Left hindlimb (tissue), 1 donor: ENCODE measurements around the gene PP2D1.
"Not testable (repeated sequence)": the region's sequence is repeated elsewhere in the genome, so short reads cannot be mapped to it uniquely, and the experiment has no call there.

Experiments
- DNase-seq: peaks from one replicate; pipeline ENCODE4 v3.0.0-alpha.2; 2018

The PP2D1 gene, protein sequence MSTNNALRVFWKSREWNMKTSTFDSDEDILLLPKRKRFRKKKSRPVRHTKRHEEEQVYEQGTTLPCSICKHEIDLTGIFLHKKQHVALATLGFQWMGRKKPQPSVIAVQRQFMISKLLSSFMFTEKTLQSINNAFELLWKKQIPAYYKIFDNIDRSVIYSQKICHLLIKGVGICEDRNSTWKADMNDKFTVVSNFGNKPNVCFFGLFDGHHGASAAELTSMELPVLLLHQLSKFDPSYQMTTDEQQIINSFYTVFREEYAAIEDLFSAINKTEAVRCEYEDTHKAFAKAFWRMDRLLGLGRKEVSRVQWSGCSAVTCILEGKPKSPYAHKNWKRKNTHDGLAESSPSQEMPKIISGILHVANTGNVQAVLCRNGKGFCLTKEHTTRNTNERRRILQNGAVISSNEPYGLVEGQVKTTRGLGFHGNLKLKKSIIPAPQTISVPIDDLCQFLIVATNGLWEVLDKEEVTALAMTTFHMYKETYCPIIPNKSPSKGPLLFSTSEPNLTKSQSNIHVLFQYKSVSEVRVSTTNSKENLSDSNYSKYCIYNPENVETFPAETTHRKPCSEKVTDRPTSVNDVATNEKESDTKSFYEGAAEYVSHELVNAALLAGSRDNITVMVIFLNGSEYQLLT

GRCh38 chr3:20012164-20012563 lies at the start of gene PP2D1:
Gene PP2D1, minus strand, starts transcription at chr3:20012264. Its CDS starts 192 bp downstream, at chr3:20012072.
- DNase-seq: no peak

DNA sequence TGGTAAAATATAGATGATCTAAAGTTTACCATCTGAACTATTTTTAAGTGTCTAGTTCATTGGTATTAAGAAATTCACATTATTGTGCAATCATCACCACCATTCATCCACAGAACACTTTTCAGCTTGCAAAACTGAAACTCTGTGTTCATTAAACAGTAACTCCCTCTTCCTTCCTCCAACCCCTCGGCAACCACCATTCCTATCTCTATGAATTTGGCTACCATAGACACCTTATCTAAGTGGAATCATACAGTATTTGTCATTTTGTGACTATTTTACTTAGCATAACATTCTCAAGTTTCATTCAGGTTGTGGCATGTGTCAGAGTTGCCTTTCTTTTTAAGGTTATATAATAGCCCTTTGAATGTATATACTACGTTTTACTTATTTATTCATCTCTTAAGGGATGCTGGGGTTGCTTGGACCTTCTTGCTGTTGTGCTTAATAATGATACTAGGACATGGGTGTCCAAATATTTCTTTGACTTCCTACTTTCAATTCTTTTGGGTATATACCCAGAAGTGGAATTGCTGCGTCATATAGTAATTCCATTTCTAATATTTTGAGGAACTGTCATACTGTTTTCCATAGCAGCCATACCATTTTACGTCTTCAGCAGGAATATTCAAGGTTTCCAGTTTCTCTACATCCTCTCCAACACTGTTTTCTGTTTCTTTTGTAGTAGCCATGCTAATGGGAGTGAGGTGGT lies 49.1 kb upstream of the PP2D1 start:
- DNase-seq: no peak

DNA sequence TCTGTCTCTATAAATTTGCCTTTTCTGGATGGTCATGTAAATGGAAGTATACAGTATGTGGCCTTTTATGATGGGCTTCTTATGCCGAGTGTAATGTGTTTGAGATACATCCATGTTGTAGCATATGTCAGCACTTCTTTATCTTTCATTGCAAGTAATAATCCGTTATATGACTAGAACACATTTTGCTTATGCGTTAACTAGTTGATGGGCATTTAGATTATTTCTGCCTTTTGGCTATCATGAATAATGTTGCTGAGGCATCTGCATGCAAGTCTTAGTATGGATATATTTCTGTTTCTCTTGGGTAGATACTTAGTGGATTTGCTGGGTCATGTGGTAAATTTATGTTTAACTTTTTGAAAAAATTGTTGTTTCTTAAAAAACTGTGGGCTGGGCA lies 47.9 kb upstream of the PP2D1 start:
- no peak for DNase-seq

DNA sequence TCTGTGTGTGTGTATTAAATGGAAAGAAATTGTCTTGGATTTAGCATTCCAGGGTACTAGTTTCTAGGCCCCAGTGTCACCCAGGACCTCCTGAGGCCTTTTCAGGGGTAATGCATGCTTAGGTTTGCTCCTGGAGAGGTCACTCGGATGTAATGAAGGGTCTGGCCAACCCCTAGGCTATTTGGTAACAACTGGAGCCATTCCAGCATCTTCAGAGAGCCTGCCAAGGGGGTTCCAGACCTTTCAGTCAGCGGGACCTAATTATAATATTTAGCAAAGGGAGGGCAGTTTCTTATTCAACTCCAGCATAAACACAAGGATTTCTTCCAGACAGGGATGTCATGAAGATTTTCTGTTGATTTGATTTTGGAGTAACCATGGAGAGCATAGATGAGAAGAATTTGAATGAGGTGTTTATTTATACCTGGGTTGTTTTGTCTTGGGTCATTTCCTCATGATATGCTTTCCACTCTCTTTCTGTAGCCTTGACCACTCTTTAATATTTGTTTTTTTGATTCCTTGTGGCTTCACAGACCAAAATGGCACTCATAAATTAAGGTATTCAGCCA lies 45.6 kb upstream of the PP2D1 start:
- no peak for DNase-seq

GRCh38 chr3:20056725-20057611 lies 44.9 kb upstream of the PP2D1 start:
- no peak for DNase-seq

DNA sequence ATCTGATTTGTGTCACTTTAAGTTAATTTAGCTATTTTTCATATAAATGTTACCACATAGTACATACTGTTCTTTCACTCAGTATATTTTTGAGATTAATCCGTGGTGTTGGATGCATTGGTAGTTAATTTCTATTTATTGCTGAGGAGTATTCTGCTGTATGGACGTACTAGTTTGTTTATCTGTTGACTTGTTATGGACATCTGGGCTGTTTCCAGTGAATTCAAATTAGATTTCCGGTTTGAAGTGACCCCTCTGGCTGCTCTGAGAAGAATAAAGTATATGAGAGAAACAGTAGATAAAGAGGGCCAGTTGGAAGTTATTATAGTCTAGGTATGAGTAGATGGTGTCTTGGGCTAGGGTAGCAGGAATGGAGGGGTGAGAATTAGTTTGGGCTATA lies 43.8 kb upstream of the PP2D1 start:
- DNase-seq: no peak

DNA sequence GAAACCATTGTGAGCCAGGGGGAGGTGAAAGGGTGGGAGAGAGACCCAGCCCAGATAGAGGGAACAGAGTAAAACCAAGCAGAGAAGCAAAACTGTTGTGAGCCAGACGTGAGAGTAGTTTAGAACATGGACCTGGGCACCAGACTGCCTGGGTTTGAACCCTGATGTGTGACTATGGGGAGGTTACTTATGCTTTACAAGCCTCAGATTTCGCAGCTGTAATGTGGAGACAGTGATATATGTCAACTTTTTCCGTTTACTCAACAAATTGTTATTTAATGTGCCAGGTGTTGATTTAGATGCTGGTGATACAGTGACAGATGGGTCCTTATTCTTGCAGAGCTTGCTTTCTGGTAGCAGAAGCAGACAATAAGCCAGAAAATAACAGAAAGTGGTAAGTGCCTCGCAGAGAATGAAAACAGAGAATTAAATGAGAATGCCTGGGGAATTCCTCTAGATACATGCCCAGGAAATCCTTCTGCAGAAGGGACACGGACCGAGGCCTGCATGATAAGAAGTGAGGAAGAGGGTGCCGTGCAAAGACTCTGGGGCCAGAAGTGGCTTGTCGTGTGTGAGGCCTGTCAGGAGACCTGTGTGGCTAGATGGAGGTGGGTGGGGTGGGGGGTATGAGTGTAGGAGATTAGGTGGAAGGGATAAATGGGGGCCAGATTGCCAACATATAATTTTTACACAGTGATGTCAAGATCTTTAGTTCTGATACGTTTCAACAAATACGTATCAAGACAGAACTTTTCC lies 43.1 kb upstream of the PP2D1 start:
- no peak for DNase-seq

GRCh38 chr3:20054549-20054987 lies 42.5 kb upstream of the PP2D1 start:
- no peak for DNase-seq

DNA sequence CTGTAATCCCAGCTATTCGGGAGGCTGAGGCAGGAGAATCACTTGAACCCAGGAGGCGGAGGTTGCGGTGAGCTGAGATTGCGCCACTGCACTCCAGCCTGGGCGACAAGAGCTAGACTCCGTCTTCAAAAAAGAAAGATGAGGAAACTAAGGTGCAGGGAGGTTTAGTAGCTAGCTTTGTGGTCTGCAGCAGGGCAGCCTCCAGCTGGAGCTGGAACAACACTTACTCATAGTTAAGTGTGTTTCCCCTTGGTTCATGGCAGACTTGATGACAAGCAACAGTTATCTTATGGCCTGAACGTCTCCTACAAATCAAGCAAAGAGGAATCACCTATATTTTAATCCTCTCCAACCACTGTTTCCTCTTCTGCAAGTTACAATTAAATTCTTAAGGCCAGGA lies 40.8 kb upstream of the PP2D1 start:
- DNase-seq: no peak

- DNase-seq: no peak
Observed at GRCh38 chr3:20051123-20051806, 39.2 kb upstream of the PP2D1 start.

- DNase-seq: no peak
Observed at GRCh38 chr3:20047976-20048883, 36.2 kb upstream of the PP2D1 start.

DNA sequence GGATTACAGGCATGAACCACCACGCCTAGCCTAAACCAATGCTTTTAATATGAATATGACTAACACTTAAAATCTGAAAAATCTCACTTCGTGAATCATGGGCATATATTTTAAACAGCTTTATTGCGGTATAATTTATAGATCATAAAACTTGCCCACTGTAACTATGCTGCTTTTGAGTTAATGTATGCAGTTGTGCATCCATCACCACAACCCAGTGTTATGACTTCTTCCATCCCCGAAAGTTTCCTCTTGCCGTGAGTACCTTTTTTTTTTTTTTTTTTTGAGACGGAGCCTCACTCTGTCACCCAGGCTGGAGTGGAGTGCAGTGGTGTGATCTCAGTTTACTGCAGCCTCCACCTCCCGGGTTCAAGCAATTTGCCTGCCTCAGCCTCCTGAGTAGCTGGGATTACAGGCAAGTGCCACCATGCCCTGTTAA lies 35.3 kb upstream of the PP2D1 start:
- no peak for DNase-seq

- no peak for DNase-seq
Observed at GRCh38 chr3:20046556-20046955, 34.5 kb upstream of the PP2D1 start.

GRCh38 chr3:20045141-20045540 lies 33.1 kb upstream of the PP2D1 start:
- DNase-seq: not testable (repeated sequence)

GRCh38 chr3:20043825-20044224 lies 31.8 kb upstream of the PP2D1 start:
- DNase-seq: no peak

DNA sequence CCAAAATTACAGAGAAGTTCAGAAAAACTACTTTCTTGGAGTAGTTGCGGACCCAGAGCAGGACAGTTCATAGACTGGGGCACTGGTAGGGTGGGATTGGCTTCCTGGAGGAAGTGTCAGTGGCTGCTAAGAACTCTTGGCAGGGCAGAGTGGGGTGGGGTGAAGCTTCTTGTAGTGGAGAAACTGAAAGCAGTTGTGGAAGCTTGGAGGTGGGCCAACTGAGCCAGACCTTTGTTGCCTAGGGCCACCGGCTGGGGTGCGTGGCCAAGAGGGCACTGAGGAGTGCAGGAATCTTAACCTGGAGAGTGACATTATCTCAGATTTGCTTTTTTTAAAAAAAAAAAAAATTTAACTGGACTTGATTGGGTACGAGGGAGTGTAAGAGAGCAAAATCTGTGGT lies 31.3 kb upstream of the PP2D1 start:
- DNase-seq: peak; percentile 41

DNA sequence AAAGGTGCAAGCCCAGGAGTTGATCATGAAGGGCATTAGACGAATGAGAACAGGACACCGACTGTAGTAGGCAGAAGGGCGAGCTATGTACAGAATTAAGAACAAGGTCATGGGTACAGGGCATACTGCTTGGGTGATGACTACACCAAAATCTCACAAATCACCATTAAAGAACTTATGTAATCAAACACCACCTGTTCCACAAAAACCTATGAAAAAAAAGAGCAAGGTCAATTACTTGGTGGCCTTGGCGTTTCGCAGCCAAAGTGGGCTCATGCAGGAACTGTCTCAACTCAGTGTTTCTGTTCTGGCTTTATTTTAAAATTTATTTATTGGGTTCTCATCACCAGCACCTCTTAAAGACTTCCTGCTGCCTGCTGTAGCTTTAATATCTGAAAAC lies 30.3 kb upstream of the PP2D1 start:
- DNase-seq: no peak

DNA sequence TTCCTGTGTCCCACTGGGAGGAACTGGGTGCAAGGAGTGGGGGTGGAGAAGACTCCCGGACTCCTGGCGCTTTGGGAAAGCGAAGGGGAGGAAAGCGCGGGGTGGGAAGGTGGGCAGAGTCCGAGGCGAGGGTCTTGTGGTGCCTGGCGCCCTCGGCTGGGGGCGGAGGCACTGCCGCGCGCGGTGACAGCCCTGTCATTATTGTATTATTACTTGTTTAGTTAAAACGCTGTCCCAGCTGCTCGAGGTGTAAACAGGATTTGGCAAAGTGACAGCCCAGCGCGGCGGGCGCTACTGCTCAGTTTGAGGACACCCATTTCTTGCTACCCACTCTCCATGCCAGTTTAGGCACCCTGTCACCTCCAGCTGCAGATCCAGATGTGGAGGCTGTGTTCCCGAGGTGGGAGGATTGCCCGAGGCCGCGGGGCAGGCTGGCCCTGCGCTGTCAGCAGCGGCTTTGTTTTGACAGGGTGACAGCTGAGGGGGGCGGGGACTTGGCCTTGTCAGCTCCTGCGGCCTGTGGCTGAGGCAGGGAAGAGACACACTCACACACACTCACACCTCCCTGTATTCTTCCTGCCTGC lies 29.2 kb upstream of the PP2D1 start:
- peak; percentile 89 for DNase-seq

DNA sequence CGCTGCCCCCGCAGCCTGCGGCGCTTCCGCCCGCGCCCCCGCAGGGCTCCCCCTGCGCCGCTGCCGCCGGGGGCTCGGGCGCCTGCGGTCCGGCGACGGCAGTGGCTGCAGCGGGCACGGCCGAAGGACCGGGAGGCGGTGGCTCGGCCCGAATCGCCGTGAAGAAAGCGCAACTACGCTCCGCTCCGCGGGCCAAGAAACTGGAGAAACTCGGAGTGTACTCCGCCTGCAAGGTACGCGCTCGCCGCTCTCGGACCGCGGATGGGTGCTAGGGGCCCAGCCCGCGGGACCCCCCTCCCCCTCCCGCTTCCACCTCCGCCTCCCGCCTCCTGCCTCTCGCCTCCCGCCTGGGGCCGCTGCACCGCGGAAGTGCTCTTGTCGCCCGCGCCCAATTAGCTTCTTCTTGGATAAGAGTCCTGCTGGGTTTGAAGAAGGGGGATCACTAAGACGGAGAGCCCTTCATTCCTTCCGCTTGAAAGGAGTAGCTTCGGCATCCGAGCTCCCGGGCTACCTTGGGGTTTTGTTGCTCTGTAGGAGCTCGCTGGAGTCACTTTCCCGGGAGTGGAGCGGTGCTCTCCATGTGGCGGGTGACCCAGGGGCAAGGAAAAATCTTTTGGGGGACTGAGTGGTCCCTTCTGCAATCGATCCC lies 28.6 kb upstream of the PP2D1 start:
- DNase-seq: peak; percentile 84
